ENCODE measurements around the gene SYNDIG1.
"Not testable (repeated sequence)": the region's sequence is repeated elsewhere in the genome, so short reads cannot be mapped to it uniquely, and the experiment has no call there.

The SYNDIG1 gene

GRCh38 chr20:24493181-24493580 lies 23.8 kb downstream of the SYNDIG1 start:
- DNase-seq (ENCODE audit: low read depth in 2 of 2) = no peak

- DNase-seq (ENCODE audit: low read depth in 2 of 2) = no peak
Observed at GRCh38 chr20:24493661-24494459, 24.4 kb downstream of the SYNDIG1 start.

GRCh38 chr20:24494460-24494920 lies 25.1 kb downstream of the SYNDIG1 start:
- DNase-seq (ENCODE audit: low read depth in 2 of 2) = no peak

DNA sequence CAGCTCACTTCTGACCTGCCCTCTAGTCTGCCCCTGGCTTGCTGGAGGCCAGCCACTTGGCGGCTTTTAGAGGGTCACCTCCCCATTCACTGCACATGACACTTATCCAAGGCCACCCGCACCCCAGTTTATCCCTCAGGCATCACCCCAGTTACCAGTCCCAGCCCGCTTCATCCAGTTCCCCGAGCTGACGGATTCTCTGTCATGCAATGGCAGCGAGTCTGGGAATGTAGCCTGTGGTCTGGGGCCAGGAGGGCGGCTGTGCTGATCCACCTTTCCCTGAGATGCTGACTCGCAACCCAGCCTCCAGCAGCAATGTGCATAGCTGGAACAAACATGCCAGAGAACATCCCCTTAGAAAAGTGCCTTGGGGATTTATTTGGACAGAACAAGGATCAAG lies 25.8 kb downstream of the SYNDIG1 start:
- DNase-seq (ENCODE audit: low read depth in 2 of 2) = no peak

DNA sequence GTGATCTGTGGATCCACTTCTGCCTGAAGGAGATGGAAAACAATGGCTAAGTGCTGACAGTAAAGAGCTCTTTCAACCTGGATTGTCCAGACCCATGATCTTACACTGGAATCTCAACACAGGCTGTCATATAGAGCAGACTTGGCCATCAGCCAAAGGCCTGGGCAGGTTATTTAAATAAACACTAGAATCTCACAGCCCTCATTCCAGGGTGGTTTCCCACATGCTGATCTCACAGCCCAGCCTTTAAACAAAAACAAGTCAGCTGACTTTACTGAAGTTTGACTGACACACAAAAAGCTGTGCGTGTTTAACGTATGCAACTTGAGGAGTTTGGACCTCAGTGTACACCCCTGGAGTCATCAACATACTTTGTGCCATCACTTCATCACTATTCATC lies 28.4 kb downstream of the SYNDIG1 start:
- no peak for DNase-seq (ENCODE audit: low read depth in 2 of 2)

DNA sequence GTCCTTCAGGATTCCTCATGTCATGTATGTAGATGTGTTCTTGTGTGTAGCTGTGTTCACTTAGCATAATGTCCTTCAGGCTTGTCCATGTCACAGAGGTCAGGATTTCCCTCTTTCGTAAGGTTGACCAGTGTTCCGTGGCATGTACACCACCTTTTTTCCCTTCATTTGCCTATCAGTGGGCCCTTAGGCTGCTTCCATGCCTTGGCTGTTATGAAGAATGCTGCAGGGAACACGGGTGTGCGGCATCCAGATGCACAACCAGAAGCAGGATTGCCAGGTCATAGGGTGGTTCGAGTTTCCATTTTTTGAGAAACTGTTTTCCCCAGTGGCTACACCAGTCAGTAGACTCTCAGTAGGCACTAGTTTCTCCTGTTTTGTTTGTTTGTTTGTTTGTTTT lies 29.2 kb downstream of the SYNDIG1 start:
- no peak for DNase-seq (ENCODE audit: low read depth in 2 of 2)

GRCh38 chr20:24499472-24499871 lies 30.0 kb downstream of the SYNDIG1 start:
- no peak for DNase-seq (ENCODE audit: low read depth in 2 of 2)

GRCh38 chr20:24501764-24502556 lies 32.5 kb downstream of the SYNDIG1 start:
- DNase-seq (ENCODE audit: low read depth in 2 of 2) = no peak

DNA sequence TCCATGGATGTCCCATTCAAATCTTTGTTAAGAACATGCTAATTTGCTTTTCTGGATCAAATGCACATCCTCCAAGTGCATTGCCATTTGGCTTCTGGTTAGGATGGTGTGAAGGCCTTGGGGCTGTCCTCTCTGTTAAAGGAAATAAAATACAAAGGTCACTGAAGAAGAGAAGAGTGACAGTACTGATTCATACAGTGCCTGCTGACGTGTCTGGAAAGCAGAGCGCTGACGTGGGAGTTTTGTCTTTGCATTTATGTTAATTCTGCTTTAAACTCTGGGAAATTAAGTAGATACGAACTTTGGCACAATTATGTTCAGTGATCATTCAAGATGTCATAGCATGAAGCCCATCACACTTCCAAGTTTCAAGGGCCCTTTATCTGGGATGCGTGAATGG lies 33.2 kb downstream of the SYNDIG1 start:
- no peak for DNase-seq (ENCODE audit: low read depth in 2 of 2)

DNA sequence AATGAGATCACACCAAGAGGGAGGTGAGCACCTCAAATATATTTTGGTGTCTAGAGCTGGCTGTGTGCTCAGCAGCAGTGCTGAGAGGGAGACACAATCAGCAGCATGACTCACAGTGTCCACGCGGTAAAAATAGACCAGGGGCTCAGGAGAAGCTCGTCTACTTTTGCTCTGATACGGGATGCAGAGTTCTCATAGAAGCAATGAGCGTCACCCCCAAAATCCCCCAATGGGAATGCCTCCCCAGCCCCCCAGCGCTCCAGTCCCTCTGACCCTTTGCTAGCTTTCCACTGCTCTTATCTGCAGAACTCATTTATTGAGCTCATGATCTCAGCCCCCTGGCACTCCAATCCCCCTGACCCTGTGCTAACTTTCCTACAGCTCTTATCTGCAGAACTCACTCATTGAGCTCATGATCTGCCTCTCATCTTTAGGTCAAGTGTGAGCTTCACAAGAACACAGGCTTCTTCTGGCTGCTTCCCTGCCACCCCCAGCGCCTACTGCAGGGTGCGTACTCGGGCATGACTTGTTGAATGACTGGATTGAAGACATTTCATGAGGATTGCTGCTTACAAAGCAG lies 34.0 kb downstream of the SYNDIG1 start:
- no peak for DNase-seq (ENCODE audit: low read depth in 2 of 2)

- DNase-seq (ENCODE audit: low read depth in 2 of 2) = no peak
Observed at GRCh38 chr20:24504331-24505285, 35.2 kb downstream of the SYNDIG1 start.

- DNase-seq (ENCODE audit: low read depth in 2 of 2) = no peak
Observed at GRCh38 chr20:24506146-24506545, 36.7 kb downstream of the SYNDIG1 start.

DNA sequence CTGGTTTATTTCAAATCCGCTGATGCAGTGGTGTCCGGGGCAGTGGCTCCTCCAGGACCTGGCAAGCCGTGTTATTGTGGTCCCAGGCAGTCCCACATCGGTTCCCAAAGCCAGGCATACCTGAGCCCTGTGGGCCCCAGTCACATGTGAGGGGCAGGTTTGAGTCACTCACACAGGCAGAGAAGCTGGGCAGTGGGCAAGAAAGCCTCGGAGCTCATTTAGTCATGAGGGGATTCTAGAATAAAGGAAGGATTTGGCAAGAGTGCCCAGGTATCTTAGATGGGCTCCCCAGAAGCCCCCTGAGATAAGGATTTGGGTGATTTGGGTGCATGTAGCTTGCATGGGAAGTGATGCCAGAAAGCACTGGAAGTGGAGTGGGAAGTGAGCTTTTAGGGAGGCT lies 37.3 kb downstream of the SYNDIG1 start:
- no peak for DNase-seq (ENCODE audit: low read depth in 2 of 2)

DNA sequence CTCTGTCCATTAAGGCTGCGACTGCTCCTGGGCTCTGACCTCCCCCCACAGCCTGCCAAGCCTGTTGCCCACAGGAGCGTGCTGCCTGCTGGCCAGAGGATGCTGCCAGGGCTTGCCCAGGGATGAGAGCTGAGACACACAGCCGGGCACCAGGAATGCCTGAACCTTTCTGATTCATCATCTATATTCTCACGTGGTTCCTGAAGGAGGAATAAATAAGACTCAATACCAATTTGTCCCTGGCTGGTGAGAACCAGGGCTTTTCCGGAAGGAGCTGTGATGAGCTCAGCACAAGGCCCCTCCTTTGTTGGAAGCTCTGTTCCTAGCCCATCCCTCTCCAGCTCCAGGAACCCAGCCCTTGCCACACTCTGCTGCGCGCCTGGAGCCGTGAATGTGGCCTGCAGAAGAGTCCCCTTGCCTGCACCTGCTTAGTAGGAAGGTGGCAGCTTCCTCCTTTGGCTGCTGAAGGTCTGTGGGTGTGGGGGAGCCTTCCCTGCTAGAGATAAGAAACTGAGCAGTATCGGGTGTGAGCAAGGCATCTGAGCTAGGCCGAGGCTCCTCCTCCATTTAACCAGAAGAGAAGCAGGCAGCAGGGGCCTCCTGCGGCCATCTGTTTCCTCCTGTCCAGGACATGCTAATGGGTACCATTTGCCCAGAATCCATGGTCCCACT lies 37.9 kb downstream of the SYNDIG1 start:
- no peak for DNase-seq (ENCODE audit: low read depth in 2 of 2)

GRCh38 chr20:24512441-24512840 lies 43.0 kb downstream of the SYNDIG1 start:
- DNase-seq (ENCODE audit: low read depth in 2 of 2) = not testable (repeated sequence)

DNA sequence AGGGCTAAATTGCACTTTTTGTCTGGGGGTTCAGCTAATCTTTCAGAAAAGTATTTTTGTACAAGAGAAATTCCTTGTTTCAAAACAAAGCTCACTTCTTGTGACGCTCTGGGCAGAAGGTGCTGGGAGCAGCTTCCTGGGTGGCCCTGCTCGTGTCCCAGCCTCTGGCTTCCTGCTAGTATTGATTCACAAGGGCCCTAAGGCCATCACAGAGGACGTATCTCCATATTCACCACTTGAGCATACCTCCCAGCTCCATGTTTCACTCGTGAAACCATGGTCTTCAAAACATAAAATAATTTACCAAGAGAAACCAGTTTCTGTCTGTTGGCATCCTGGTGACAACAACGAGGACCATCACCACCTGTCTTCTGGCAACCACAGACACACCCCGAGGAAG lies 49.1 kb downstream of the SYNDIG1 start:
- no peak for DNase-seq (ENCODE audit: low read depth in 2 of 2)

GRCh38 chr20:24519476-24519875 lies 50.0 kb downstream of the SYNDIG1 start:
- DNase-seq (ENCODE audit: low read depth in 2 of 2) = no peak

DNA sequence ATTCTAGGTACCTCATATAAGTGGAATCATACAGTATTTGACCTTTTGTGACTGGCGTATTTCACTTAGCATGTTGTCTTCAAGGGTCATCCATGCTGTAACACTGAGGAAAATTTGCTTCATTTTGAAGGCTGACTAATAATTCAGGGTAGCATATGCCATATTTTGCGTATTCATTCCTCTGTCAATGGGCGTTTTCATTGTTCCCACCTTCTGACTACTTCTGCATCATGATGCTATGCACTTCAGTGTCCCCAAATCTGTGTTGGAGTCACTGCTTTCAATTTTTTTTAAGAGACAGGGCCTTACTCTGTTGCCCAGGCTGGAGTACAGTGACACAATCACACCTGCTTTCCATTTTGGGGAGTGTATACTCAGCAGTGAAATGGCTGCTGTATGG lies 51.6 kb downstream of the SYNDIG1 start:
- DNase-seq (ENCODE audit: low read depth in 2 of 2) = no peak

DNA sequence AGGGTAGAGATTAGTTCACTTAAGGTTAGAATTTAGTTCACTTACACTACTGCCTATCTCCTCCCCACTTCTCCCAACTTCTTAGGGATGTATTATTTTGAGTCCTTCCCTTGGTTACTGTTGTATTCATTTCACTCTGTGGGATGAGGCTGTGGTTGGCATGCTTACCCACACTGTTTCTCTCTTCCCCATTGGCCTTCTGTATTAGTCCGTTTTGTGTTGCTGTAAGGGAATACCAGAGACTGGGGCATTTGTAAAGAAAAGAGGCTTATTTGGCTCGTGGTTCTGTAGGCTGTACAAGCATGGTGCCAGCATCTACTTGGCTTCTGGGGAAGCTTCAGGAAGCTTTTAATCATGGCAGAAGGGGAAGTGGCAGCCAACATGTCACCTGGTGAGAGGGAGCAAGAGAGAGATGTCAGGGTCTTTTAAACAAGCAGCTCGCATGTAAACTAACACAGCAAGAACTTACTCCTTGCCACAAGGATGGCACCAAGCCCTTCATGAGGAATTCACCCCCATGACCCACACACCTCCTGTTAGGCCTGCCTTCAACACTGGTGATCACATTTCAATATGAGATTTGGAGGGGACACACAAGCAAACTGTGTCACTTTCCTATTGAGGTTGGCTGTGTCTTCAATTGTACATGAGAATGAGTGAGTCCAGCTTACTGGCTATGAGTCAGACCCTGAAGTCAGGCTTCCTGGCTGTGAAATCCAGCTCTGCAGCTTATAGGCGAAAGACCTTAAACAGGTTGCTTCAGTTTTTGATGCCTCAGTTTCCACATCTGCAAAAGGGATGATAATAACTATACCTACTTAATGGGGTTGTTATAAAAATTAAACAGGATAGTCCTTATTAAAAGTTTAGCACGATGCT lies 53.3 kb downstream of the SYNDIG1 start:
- DNase-seq (ENCODE audit: low read depth in 2 of 2) = no peak

GRCh38 chr20:24523661-24524060 lies 54.2 kb downstream of the SYNDIG1 start:
- DNase-seq (ENCODE audit: low read depth in 2 of 2) = no peak

Data from stimulated activated CD4-positive, alpha-beta T cell treated with anti-CD3 and anti-CD28 coated beads, Interleukin-15, amount 100 ng/mL, for 48 hours (primary cell).